ENCODE measurements around the gene TCEAL3. TPM values are rescaled to one million over a fixed set of nuclear protein-coding genes. Genes with fewer than 3 reads are reported as not detected.
"Not testable (repeated sequence)": the region's sequence is repeated elsewhere in the genome, so short reads cannot be mapped to it uniquely, and the experiment has no call there.

Gene TCEAL3
- polyA plus RNA-seq, 2 of the 4 experiments (the other 2 are of a cell fraction) = 6.6 to 23.9 TPM

DNA sequence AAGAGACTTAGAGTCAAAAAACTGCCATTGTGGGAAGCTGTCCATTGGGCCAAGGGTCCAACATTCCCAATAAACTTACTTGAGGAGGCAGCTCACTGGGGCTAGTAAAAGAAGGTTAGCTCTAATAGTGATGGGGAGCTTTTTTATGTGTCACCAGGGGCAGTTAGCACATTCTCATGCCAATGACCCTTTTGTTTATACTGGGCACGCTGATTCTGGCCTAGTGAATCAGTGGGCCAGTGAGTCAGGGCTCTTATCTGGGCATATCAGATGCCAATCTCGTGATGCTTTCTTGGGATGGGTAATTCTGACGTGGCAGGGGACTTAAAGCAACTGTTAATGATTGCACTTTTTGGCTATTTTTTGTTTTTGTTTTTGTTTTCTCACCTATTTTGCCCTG is 48.9 kb downstream of the TCEAL3 start (continued):
- 0 out of 2 replicates have a peak, but pooled peaks have one; percentile 32 for TF ChIP-seq PBX3 (IDR thresholded peaks at IDR 0.05)
- TF ChIP-seq EP300 (IDR thresholded peaks at IDR 0.05) = peak in 1 of 2 experiments; percentile 39; a peak in 1 of 5 replicates

DNA sequence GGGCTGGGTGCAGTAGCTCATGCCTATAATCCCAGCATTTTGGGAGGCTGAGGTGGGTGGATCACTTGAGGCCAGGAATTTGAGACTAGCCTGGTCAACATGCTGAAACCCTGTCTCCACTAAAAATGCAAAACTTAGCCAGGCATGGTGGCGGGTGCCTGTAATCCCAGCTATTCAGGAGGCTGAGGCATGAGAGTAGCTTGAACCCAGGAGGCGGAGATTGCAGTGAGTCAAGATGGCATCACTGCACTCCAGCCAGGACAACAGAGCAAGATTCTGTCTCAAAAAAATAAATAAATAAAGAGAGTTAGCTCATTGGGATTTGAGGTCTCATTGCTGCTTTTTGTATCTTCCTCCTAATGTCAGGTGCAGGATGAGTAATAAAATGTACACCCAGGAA is 49.3 kb downstream of the TCEAL3 start:
- peak overlapping the region; percentile 64 for H3K4me2 ChIP-seq
- WGBS (ENCODE audit: missing lambda C conversion rate) = 30% methylated on average over 2 of the region's 2 CpGs
- POLR2A ChIA-PET = interaction anchor here (0.5 to 2.8 kb wide), 3 partner anchors 27 to 30 kb away, joined by 3 to 17 read pairs (median 9); partner anchors contain the start of genes MORF4L2 and TCEAL1
- ATAC-seq = peak in 1 of 2 experiments; percentile 67; a peak in 3 of 6 replicates
- H3K4me1 ChIP-seq = peaks cover 37% of the 10 kb centered on the region
- FAIRE-seq, H3K9me3 ChIP-seq, H3K4me3 ChIP-seq: not testable (repeated sequence)
- DNase-seq (ENCODE audit: low read depth in 1 of 2, low spot score in 1 of 2) = peak in 1 of 2 experiments; percentile 49
- H3K27ac ChIP-seq = peak overlapping the region; percentile 76 to 85
- CTCF ChIA-PET = interaction anchor here (1.2 to 3.5 kb wide), 3 partner anchors 9 to 30 kb away, joined by 3 to 25 read pairs (median 4); partner anchors contain the start of genes MORF4L2 and TCEAL1

DNA sequence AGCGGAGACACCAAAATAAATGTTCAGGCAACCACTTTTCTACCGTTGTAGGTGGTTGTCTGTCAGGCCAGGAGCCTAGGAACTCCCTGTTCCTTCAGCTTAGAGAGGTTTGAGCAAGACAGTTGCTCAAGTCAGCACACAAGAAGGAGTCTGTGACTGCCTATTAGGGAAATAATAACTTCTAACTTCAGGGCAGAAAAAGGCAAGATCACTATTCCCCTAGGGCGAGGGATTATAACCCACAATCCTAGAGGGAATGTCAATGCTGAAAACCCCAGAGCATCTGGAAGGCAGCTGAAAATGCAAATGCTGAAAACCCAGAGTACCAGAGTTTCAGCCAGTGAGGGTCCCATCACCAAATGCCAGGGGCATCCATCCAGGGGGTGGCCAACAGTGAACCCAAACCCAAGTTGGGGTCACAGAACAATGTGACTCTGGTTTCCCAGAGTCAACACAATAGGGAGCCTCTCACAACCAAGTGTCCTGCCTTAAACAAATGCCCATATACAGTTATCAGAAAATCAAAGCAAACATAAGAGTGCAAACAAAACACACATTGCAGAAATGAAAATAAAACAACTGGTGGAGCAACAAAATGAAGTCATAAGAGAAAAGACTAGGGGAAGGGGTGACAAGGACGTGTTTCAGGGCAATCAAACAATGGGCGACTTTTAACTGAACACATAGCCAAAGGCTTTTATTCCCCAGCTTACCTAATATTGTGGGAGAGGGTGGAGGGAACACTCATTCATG is 51.1 kb downstream of the TCEAL3 start:
- DNase-seq (ENCODE audit: low read depth in 1 of 2, low spot score in 1 of 2) = no peak
- WGBS (ENCODE audit: missing lambda C conversion rate) = 47% methylated on average over 5 of the region's 5 CpGs
- Histone ChIP-seq H3K4me3 (no peak overlapping the region), H3K4me2 (peak overlapping the region; percentile 47), H3K9me3 (no peaks in the 10 kb centered on the region), H3K27ac (peak overlapping the region; percentile 39 to 49; a peak in 3 of 6 replicates), H3K4me1 (peaks cover 37% of the 10 kb centered on the region)
- CTCF ChIA-PET = no interaction called here
- no peak; a peak in 2 of 6 replicates for ATAC-seq
- FAIRE-seq = no peak
- POLR2A ChIA-PET = no interaction called here
- no peak for TF ChIP-seq NFE2L2 (conservative IDR thresholded peaks at IDR 0.05; ENCODE audit: low read length)
- peak; percentile 61; the same call in 1 of the 2 replicates for TF ChIP-seq GATA3 (IDR thresholded peaks at IDR 0.05; ENCODE audit: borderline replicate concordance)
- TF ChIP-seq FOSL2 (IDR thresholded peaks at IDR 0.05) = no peak
- TF ChIP-seq FOSL2 (CRISPR knock-in tag; IDR thresholded peaks at IDR 0.05) = no peak
- no peak for TF ChIP-seq SREBF2 (IDR thresholded peaks at IDR 0.05)
- TF ChIP-seq HEYL (CRISPR knock-in tag; IDR thresholded peaks at IDR 0.05) = no peak
- TF ChIP-seq SMC3 (IDR thresholded peaks at IDR 0.05) = no peak
- TF ChIP-seq EHMT2 (IDR thresholded peaks at IDR 0.05; ENCODE audit: low read depth) = no peak
- no peak for TF ChIP-seq CHD2 (IDR thresholded peaks at IDR 0.05; ENCODE audit: low read length, partially characterized antibody)
- no peak for TF ChIP-seq HOXB5 (CRISPR knock-in tag; IDR thresholded peaks at IDR 0.05)

- peak overlapping the region; percentile 39 to 49; a peak in 2 of 6 replicates for H3K27ac ChIP-seq
- POLR2A ChIA-PET, CTCF ChIA-PET: not testable (repeated sequence)
Measured at GRCh38 chrX:103659460-103659859, 51.7 kb downstream of the TCEAL3 start.

More at GRCh38 chrX:103659460-103659859, 51.7 kb downstream of the TCEAL3 start:
- H3K9me3 ChIP-seq; ATAC-seq; H3K4me3 ChIP-seq; FAIRE-seq; DNase-seq (ENCODE audit: low read depth in 1 of 2, low spot score in 1 of 2): not testable (repeated sequence)
- Histone ChIP-seq H3K4me2 (peak overlapping the region; percentile 47), H3K4me1 (peaks cover 37% of the 10 kb centered on the region)
- WGBS (ENCODE audit: missing lambda C conversion rate) = 74% methylated on average over 2 of the region's 2 CpGs

Other genes starting within 250 kb of the TCEAL3 start
- gene BEX3, start 231.4 kb upstream of the TCEAL3 start, polyA plus RNA-seq (2011; rRNA removed) = 328 and 404 TPM in 2 replicates
- 313 to 391 TPM (median 382 TPM) in 3 replicates for gene BEX3, start 231.4 kb upstream of the TCEAL3 start, polyA plus RNA-seq (2017; fragmentation: RNase III; extraction: RNeasy Plus Mini Kit Qiagen cat#74134 plus additional on column Dnase treatment)
- 0.03 and 0.04 TPM in 2 replicates for gene RAB40A, start 88.5 kb upstream of the TCEAL3 start, polyA plus RNA-seq (2011; rRNA removed)
- gene RAB40A, start 88.5 kb upstream of the TCEAL3 start, polyA plus RNA-seq (2017; fragmentation: RNase III; extraction: RNeasy Plus Mini Kit Qiagen cat#74134 plus additional on column Dnase treatment) = 0.08 TPM in 1 of 3 replicates, not detected in the others
- 35.2 and 57.2 TPM in 2 replicates for gene TCEAL4, start 22.4 kb upstream of the TCEAL3 start, polyA plus RNA-seq (2011; rRNA removed)
- gene TCEAL4, start 22.4 kb upstream of the TCEAL3 start, polyA plus RNA-seq (2017; fragmentation: RNase III; extraction: RNeasy Plus Mini Kit Qiagen cat#74134 plus additional on column Dnase treatment) = 173 to 195 TPM (median 192 TPM) in 3 replicates
- gene TCEAL1, start 21.0 kb downstream of the TCEAL3 start, polyA plus RNA-seq (2011; rRNA removed) = 29.7 and 40.7 TPM in 2 replicates
- gene TCEAL1, start 21.0 kb downstream of the TCEAL3 start, polyA plus RNA-seq (2017; fragmentation: RNase III; extraction: RNeasy Plus Mini Kit Qiagen cat#74134 plus additional on column Dnase treatment) = 35.1 to 42.1 TPM (median 40.5 TPM) in 3 replicates
- gene MORF4L2, start 78.7 kb downstream of the TCEAL3 start, polyA plus RNA-seq (2011; rRNA removed) = 572 and 582 TPM in 2 replicates
- 482 to 521 TPM (median 493 TPM) in 3 replicates for gene MORF4L2, start 78.7 kb downstream of the TCEAL3 start, polyA plus RNA-seq (2017; fragmentation: RNase III; extraction: RNeasy Plus Mini Kit Qiagen cat#74134 plus additional on column Dnase treatment)
- 0.10 and 0.19 TPM in 2 replicates for gene TMEM31, start 102.9 kb downstream of the TCEAL3 start, polyA plus RNA-seq (2011; rRNA removed)
- not detected in 3 replicates for gene TMEM31, start 102.9 kb downstream of the TCEAL3 start, polyA plus RNA-seq (2017; fragmentation: RNase III; extraction: RNeasy Plus Mini Kit Qiagen cat#74134 plus additional on column Dnase treatment)
- not detected in 2 replicates for gene PLP1, start 168.9 kb downstream of the TCEAL3 start, polyA plus RNA-seq (2011; rRNA removed)
- gene PLP1, start 168.9 kb downstream of the TCEAL3 start, polyA plus RNA-seq (2017; fragmentation: RNase III; extraction: RNeasy Plus Mini Kit Qiagen cat#74134 plus additional on column Dnase treatment) = not detected in 3 replicates
- gene RAB9B, start 224.3 kb downstream of the TCEAL3 start, polyA plus RNA-seq (2011; rRNA removed) = 0.15 and 0.16 TPM in 2 replicates
- gene RAB9B, start 224.3 kb downstream of the TCEAL3 start, polyA plus RNA-seq (2017; fragmentation: RNase III; extraction: RNeasy Plus Mini Kit Qiagen cat#74134 plus additional on column Dnase treatment) = 0.09 to 0.17 TPM (median 0.14 TPM) in 3 replicates